ENCODE measurements around the gene SMG1.
"Not testable (repeated sequence)": the region's sequence is repeated elsewhere in the genome, so short reads cannot be mapped to it uniquely, and the experiment has no call there.

Gene SMG1

GRCh38 chr16:18770336-18770962 is 155.8 kb downstream of the SMG1 start:
- H3K4me3 Mint-ChIP-seq; H3K9me3 Mint-ChIP-seq; DNase-seq (ENCODE audit: low spot score); H3K27me3 Mint-ChIP-seq (ENCODE audit: low read depth); H3K4me1 Mint-ChIP-seq (ENCODE audit: low read depth): not testable (repeated sequence)
- peak overlapping the region; percentile 55 for H3K27ac Mint-ChIP-seq
- H3K36me3 Mint-ChIP-seq (ENCODE audit: low read depth): peaks cover 13% of the 10 kb centered on the region

- H3K36me3 Mint-ChIP-seq (ENCODE audit: low read depth): peaks cover 12% of the 10 kb centered on the region
- not testable (repeated sequence) for H3K9me3 Mint-ChIP-seq; DNase-seq (ENCODE audit: low spot score); H3K27me3 Mint-ChIP-seq (ENCODE audit: low read depth); H3K27ac Mint-ChIP-seq; H3K4me1 Mint-ChIP-seq (ENCODE audit: low read depth)
- peak overlapping the region; percentile 21 for H3K4me3 Mint-ChIP-seq
Measured at GRCh38 chr16:18767217-18767616, 159.0 kb downstream of the SMG1 start.

- DNase-seq (ENCODE audit: low spot score); H3K36me3 Mint-ChIP-seq (ENCODE audit: low read depth); H3K27ac Mint-ChIP-seq; H3K27me3 Mint-ChIP-seq (ENCODE audit: low read depth); H3K4me3 Mint-ChIP-seq; H3K9me3 Mint-ChIP-seq: not testable (repeated sequence)
- peaks cover 13% of the 10 kb centered on the region for H3K4me1 Mint-ChIP-seq (ENCODE audit: low read depth)
Measured at GRCh38 chr16:18762713-18763112, 163.5 kb downstream of the SMG1 start.

GRCh38 chr16:18759598-18760520 is 166.3 kb downstream of the SMG1 start:
- H3K27ac Mint-ChIP-seq: peak overlapping the region; percentile 26
- peak; percentile 50 for DNase-seq (ENCODE audit: low spot score)
- H3K4me1 Mint-ChIP-seq (ENCODE audit: low read depth): peaks cover 21% of the 10 kb centered on the region
- H3K9me3 Mint-ChIP-seq; H3K36me3 Mint-ChIP-seq (ENCODE audit: low read depth); H3K27me3 Mint-ChIP-seq (ENCODE audit: low read depth): not testable (repeated sequence)
- H3K4me3 Mint-ChIP-seq: peak overlapping the region; percentile 32

GRCh38 chr16:18757960-18758660 is 168.1 kb downstream of the SMG1 start:
- not testable (repeated sequence) for DNase-seq (ENCODE audit: low spot score); H3K27me3 Mint-ChIP-seq (ENCODE audit: low read depth); H3K9me3 Mint-ChIP-seq; H3K36me3 Mint-ChIP-seq (ENCODE audit: low read depth)
- Mint-ChIP-seq H3K27ac (peak overlapping the region; percentile 62), H3K4me1 (ENCODE audit: low read depth) (peaks cover 21% of the 10 kb centered on the region), H3K4me3 (peak overlapping the region; percentile 32)

GRCh38 chr16:18756639-18757038 is 169.6 kb downstream of the SMG1 start:
- not testable (repeated sequence) for H3K27me3 Mint-ChIP-seq (ENCODE audit: low read depth); H3K36me3 Mint-ChIP-seq (ENCODE audit: low read depth); H3K9me3 Mint-ChIP-seq; DNase-seq (ENCODE audit: low spot score)
- Mint-ChIP-seq H3K27ac (peak overlapping the region; percentile 83), H3K4me1 (ENCODE audit: low read depth) (peaks cover 21% of the 10 kb centered on the region), H3K4me3 (peak overlapping the region; percentile 74)

Measured in T-helper 2 cell treated with Interferon-gamma antibody and Interleukin-4, amounts not matched to agents 5 μg/mL and 100 μg/mL, for 36 hours (primary cell).